ENCODE results near the gene VSNL1. TPM values are rescaled to one million over a fixed set of nuclear protein-coding genes. Genes with fewer than 3 reads are reported as not detected.

The VSNL1 gene
- total RNA-seq, 1 experiment from 2014 or later: 0.43 TPM

DNA sequence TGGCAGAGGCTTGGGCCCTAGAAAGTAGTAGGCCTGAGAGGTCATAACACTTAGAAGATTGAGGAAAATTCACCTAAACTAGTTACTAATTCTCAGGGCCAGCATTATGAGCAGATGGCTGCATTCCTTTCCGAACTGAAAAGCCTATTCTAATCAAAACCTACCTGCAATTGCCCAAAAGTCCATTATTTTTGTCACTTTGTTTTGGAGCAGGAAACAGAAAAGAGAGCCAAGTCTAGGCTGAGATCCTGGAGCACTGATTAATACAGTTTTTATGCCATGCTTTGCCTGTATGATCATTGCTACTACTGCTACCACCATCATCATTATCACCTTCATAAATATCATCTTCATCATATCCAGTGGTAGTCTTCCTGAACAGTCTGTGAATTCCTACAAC lies 14.7 kb downstream of the VSNL1 start:
- H3K36me3 Mint-ChIP-seq (ENCODE audit: insufficient read depth, unreplicated experiment): no peaks in the 10 kb centered on the region
- H3K27me3 ChIP-seq (replicated peaks; ENCODE audit: control insufficient read depth, insufficient read depth, low read length): no peaks in the 10 kb centered on the region
- H3K36me3 ChIP-seq (ENCODE audit: control insufficient read depth, insufficient read depth, low read length): no peaks in the 10 kb centered on the region
- ChIA-PET POLR2A (no interaction called here), CTCF (no interaction called here)
- no peaks in the 10 kb centered on the region for H3K27me3 Mint-ChIP-seq (ENCODE audit: insufficient read depth, unreplicated experiment)
- no peak overlapping the region for H3K27ac Mint-ChIP-seq (ENCODE audit: unreplicated experiment)
- H3K4me1 Mint-ChIP-seq (ENCODE audit: low read depth, unreplicated experiment): no peaks in the 10 kb centered on the region
- no peaks in the 10 kb centered on the region for H3K9me3 Mint-ChIP-seq (ENCODE audit: unreplicated experiment)
- H3K4me1 ChIP-seq: no peaks in the 10 kb centered on the region
- BruUV-seq (replicated peaks): no TSS peak
- TF ChIP-seq, protein P1, sequence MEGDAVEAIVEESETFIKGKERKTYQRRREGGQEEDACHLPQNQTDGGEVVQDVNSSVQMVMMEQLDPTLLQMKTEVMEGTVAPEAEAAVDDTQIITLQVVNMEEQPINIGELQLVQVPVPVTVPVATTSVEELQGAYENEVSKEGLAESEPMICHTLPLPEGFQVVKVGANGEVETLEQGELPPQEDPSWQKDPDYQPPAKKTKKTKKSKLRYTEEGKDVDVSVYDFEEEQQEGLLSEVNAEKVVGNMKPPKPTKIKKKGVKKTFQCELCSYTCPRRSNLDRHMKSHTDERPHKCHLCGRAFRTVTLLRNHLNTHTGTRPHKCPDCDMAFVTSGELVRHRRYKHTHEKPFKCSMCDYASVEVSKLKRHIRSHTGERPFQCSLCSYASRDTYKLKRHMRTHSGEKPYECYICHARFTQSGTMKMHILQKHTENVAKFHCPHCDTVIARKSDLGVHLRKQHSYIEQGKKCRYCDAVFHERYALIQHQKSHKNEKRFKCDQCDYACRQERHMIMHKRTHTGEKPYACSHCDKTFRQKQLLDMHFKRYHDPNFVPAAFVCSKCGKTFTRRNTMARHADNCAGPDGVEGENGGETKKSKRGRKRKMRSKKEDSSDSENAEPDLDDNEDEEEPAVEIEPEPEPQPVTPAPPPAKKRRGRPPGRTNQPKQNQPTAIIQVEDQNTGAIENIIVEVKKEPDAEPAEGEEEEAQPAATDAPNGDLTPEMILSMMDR (IDR thresholded peaks at IDR 0.05; ENCODE audit: insufficient read depth in 1 of 2, low read depth in 1 of 2, low read length in 1 of 2, severe bottlenecking in 1 of 2, unreplicated experiment in 1 of 2): no peak
- H3K4me3 Mint-ChIP-seq (ENCODE audit: unreplicated experiment): no peak overlapping the region
- no peak for DNase-seq
- no peak overlapping the region for H3K4me3 ChIP-seq (ENCODE audit: low read depth, low read length)
- intact Hi-C loops (cut with micrococcal nuclease; ENCODE audit: unreplicated experiment): no loop called here
- H3K9me3 ChIP-seq: no peaks in the 10 kb centered on the region

DNA sequence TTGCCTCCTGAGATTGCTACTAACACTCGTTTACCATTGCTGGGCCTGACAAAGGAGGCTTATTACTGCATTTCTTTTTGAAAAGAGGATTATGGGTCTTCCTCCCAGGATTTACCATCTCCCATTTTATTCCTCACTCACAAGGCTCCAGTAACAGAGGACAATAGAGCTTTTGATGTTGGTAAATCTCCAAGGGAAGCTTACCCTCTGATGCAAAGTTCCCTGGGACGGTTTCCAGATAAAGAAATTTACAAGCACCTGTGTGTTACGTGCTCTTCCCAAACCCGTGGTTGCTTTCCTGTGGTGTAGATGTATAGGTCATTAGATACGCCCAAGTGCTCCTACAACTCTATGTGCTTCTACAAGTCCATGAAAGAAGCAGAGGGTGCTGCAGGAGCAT lies 17.1 kb downstream of the VSNL1 start:
- Mint-ChIP-seq H3K27ac (ENCODE audit: unreplicated experiment) (no peak overlapping the region), H3K9me3 (ENCODE audit: unreplicated experiment) (no peaks in the 10 kb centered on the region), H3K4me1 (ENCODE audit: low read depth, unreplicated experiment) (no peaks in the 10 kb centered on the region), H3K27me3 (ENCODE audit: insufficient read depth, unreplicated experiment) (no peaks in the 10 kb centered on the region), H3K4me3 (ENCODE audit: unreplicated experiment) (no peak overlapping the region), H3K36me3 (ENCODE audit: insufficient read depth, unreplicated experiment) (no peaks in the 10 kb centered on the region)
- POLR2A ChIA-PET: no interaction called here
- intact Hi-C loops (cut with micrococcal nuclease; ENCODE audit: unreplicated experiment): no loop called here
- no peaks in the 10 kb centered on the region for H3K36me3 ChIP-seq (ENCODE audit: control insufficient read depth, insufficient read depth, low read length)
- BruUV-seq (replicated peaks): no TSS peak
- TF ChIP-seq, protein P1 (IDR thresholded peaks at IDR 0.05; ENCODE audit: insufficient read depth in 1 of 2, low read depth in 1 of 2, low read length in 1 of 2, severe bottlenecking in 1 of 2, unreplicated experiment in 1 of 2): no peak
- CTCF ChIA-PET: no interaction called here
- DNase-seq: no peak
- no peaks in the 10 kb centered on the region for H3K4me1 ChIP-seq
- H3K27me3 ChIP-seq (replicated peaks; ENCODE audit: control insufficient read depth, insufficient read depth, low read length): no peaks in the 10 kb centered on the region
- no peaks in the 10 kb centered on the region for H3K9me3 ChIP-seq
- H3K4me3 ChIP-seq (ENCODE audit: low read depth, low read length): no peak overlapping the region

DNA sequence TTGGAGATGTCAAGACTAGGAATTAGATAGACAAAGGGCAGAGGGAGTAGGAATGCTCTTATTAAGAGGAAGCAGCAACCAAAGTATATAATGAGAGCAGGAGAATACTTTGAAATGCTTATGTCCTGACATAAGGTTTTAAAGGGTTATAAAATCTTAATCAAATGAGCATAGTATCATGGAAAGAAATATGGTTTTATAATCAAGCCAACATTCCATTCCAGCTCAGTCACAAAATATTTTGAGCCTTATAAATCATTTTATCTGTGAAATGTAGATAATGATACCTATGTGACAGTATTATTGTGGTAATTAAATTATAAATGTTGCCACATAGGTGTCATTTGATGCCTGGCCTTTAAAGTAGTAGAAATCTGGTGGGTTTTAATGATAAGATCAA lies 17.6 kb downstream of the VSNL1 start:
- H3K27me3 Mint-ChIP-seq (ENCODE audit: insufficient read depth, unreplicated experiment): no peaks in the 10 kb centered on the region
- ChIA-PET POLR2A (no interaction called here), CTCF (no interaction called here)
- H3K4me3 Mint-ChIP-seq (ENCODE audit: unreplicated experiment): no peak overlapping the region
- no peaks in the 10 kb centered on the region for H3K9me3 ChIP-seq
- no peaks in the 10 kb centered on the region for H3K27me3 ChIP-seq (replicated peaks; ENCODE audit: control insufficient read depth, insufficient read depth, low read length)
- no peaks in the 10 kb centered on the region for H3K4me1 ChIP-seq
- no peaks in the 10 kb centered on the region for H3K36me3 Mint-ChIP-seq (ENCODE audit: insufficient read depth, unreplicated experiment)
- TF ChIP-seq, protein P1 (IDR thresholded peaks at IDR 0.05; ENCODE audit: insufficient read depth in 1 of 2, low read depth in 1 of 2, low read length in 1 of 2, severe bottlenecking in 1 of 2, unreplicated experiment in 1 of 2): no peak
- no peaks in the 10 kb centered on the region for H3K36me3 ChIP-seq (ENCODE audit: control insufficient read depth, insufficient read depth, low read length)
- H3K4me1 Mint-ChIP-seq (ENCODE audit: low read depth, unreplicated experiment): no peaks in the 10 kb centered on the region
- BruUV-seq (replicated peaks): no TSS peak
- H3K9me3 Mint-ChIP-seq (ENCODE audit: unreplicated experiment): no peaks in the 10 kb centered on the region
- intact Hi-C loops (cut with micrococcal nuclease; ENCODE audit: unreplicated experiment): no loop called here
- DNase-seq: no peak
- no peak overlapping the region for H3K4me3 ChIP-seq (ENCODE audit: low read depth, low read length)
- no peak overlapping the region for H3K27ac Mint-ChIP-seq (ENCODE audit: unreplicated experiment)
